ENCODE data around the gene RGS7.

The RGS7 gene

DNA sequence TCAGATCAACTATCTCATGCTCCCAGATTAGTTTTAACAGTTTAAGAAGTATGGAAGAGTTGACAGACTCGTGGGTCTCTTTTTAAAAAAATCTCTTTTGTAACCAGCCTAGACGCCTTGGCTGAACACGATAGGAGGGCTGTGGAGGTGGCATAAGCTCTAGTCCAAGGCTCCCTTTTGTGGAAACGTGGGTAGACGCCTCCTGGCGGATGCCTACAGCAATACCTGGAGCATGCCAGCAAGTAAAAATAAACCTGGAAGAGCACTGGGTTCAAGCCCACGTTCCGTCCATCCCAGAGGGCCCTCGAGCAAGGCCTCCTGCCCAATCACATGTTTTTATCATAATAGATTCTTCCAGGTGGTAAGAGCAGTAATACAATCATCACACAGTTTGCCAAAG lies 87.9 kb downstream of the RGS7 start:
- no peak for DNase-seq (ENCODE audit: extremely low read depth, low read depth)
- TF ChIP-seq, protein P1, sequence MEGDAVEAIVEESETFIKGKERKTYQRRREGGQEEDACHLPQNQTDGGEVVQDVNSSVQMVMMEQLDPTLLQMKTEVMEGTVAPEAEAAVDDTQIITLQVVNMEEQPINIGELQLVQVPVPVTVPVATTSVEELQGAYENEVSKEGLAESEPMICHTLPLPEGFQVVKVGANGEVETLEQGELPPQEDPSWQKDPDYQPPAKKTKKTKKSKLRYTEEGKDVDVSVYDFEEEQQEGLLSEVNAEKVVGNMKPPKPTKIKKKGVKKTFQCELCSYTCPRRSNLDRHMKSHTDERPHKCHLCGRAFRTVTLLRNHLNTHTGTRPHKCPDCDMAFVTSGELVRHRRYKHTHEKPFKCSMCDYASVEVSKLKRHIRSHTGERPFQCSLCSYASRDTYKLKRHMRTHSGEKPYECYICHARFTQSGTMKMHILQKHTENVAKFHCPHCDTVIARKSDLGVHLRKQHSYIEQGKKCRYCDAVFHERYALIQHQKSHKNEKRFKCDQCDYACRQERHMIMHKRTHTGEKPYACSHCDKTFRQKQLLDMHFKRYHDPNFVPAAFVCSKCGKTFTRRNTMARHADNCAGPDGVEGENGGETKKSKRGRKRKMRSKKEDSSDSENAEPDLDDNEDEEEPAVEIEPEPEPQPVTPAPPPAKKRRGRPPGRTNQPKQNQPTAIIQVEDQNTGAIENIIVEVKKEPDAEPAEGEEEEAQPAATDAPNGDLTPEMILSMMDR (IDR thresholded peaks at IDR 0.05; ENCODE audit: low read depth, low read length, missing control alignments), result no peak
- no peak overlapping the region for H3K4me3 ChIP-seq (replicated peaks; ENCODE audit: low read depth, low read length)

DNA sequence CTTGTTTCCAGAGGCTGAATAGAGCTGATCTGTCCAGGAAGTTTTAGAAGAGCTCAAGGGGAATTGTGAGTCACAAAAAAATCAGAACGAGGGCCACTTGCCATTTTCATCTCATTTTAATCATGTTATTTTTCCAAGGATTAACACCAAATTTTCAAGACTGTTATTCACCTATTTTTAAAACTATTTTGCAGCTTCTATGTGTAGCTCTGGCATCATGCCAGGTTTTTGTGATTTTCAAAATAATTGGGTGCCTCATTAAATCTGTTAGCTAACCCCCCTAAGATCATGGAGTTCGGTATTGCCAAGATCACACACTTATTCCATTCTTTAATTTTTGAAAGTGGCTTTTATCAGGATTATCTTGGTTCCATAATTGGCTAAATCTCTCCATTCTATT lies 90.9 kb downstream of the RGS7 start:
- no peak overlapping the region for H3K4me3 ChIP-seq (replicated peaks; ENCODE audit: low read depth, low read length)
- TF ChIP-seq, protein P1 (IDR thresholded peaks at IDR 0.05; ENCODE audit: low read depth, low read length, missing control alignments), result no peak
- no peak for DNase-seq (ENCODE audit: extremely low read depth, low read depth)

DNA sequence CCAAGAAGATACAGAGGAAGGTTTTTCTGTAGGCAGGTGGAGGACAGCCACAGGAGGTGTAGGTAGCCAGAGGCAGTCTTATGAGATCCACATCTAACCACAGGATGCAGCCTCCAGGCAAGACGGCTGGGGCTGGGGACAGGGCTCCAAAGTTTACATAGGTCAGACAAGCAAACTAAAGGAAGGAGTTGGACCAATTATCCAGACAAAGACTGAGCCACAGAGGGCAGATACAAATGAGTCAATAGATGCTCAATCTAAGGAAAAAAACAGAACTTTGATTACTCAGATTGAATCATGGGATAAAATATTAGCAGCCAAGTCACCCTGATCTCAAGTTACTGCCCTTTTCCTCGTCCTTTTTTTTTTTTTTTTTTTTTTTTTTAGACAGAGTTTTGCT lies 91.6 kb downstream of the RGS7 start:
- TF ChIP-seq, protein P1 (IDR thresholded peaks at IDR 0.05; ENCODE audit: low read depth, low read length, missing control alignments), result no peak
- DNase-seq (ENCODE audit: extremely low read depth, low read depth), result no peak
- H3K4me3 ChIP-seq (replicated peaks; ENCODE audit: low read depth, low read length), result no peak overlapping the region

DNA sequence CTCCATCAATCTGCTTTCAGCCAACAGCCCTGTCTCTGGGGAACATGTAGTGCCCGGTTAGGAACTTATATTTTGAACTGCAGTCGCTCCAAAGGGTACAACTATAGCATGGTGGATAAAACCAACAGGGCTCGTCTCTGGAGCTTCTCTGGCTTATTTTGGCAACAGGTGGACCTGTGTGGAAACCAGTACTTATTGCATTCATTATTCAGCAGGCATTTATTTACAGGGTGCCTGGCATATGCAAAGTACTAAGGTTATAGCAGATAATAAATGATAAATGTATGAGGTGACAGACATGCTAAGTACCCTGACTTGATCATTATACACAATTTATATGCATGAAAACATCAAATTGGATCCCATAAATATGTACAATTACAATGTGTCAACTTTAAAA lies 93.7 kb downstream of the RGS7 start:
- no peak overlapping the region for H3K4me3 ChIP-seq (replicated peaks; ENCODE audit: low read depth, low read length)
- TF ChIP-seq, protein P1 (IDR thresholded peaks at IDR 0.05; ENCODE audit: low read depth, low read length, missing control alignments), result no peak
- no peak for DNase-seq (ENCODE audit: extremely low read depth, low read depth)

DNA sequence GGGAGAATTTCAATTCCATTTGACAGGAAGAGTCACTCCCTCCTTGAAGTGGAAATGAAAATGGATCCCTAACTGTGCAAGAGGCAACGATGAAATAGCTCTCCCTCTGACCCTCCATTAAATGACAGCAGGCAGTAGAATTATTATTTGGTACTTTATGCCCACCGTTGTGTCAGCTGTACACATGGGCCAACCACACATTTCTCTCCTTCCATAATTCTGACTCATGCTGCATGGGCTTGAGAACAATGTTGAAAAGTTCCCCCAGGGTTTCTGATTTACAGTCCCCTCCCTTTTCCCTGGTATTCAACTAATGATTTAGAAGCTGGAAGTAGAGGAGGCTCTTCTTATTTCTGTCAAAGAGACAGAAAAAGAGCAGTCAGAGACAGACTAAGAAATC lies 103.5 kb downstream of the RGS7 start:
- no peak for DNase-seq (ENCODE audit: extremely low read depth, low read depth)
- TF ChIP-seq, protein P1 (IDR thresholded peaks at IDR 0.05; ENCODE audit: low read depth, low read length, missing control alignments), result no peak
- H3K4me3 ChIP-seq (replicated peaks; ENCODE audit: low read depth, low read length), result no peak overlapping the region

DNA sequence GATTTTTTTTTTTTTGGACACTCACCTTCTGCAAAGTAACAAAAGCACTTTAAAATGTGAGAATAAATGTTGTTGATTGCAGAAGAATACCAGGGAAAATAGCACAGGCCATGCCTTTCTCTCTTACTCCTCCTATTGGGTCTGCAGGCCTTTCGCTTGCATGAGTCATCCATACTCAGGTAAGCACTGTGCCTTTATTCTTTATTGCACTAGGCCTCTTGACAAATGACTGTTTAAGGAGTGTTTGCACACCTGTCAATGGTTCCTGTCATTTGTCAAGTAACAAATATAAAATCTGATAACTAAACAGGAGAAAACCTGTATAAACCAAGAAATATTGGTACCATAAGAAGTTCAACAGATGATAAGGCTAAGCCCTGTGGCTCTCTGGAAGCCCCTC lies 106.5 kb downstream of the RGS7 start:
- TF ChIP-seq, protein P1 (IDR thresholded peaks at IDR 0.05; ENCODE audit: low read depth, low read length, missing control alignments), result no peak
- no peak for DNase-seq (ENCODE audit: extremely low read depth, low read depth)
- H3K4me3 ChIP-seq (replicated peaks; ENCODE audit: low read depth, low read length), result no peak overlapping the region

DNA sequence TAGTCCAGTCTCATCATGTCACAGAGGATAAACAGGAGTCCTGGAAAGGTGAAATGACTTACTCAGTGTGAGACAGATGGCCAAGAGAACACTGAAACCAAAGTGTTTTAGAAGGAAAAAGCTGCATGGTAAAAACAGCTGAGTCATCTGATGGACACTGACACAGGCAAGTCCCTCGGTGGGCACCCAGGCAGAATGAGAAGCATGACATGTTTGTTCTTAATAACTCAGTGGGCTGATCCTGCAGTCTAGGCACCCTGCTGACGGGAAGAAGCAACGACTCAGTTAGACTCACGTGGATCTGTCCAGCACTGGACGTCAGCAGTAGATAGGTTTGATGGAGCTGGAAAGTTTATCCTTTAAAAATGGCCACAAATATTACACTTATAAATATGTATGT lies 116.9 kb downstream of the RGS7 start:
- DNase-seq (ENCODE audit: extremely low read depth, low read depth), result no peak
- no peak overlapping the region for H3K4me3 ChIP-seq (replicated peaks; ENCODE audit: low read depth, low read length)
- TF ChIP-seq, protein P1 (IDR thresholded peaks at IDR 0.05; ENCODE audit: low read depth, low read length, missing control alignments), result no peak

All from HFF-Myc (cell line).